Parietal lobe (tissue), 2 donors: ENCODE measurements around the gene HARS1. TPM values are rescaled to one million over a fixed set of nuclear protein-coding genes. Genes with fewer than 3 reads are reported as not detected.

Experiments used
- small RNA-seq: library from RNA; depleted of rRNA; stranded (forward); fragments of <200 nt; gene quantifications from one replicate; pipeline ENCODE3, GENCODE V24; 2014; ENCODE audit warnings: low replicate concordance
- total RNA-seq: library from RNA; depleted of rRNA; stranded (reverse); fragments of >200 nt; gene quantifications from one replicate; pipeline ENCODE4 v1.2.3, GENCODE V29; 2014

HARS1 gene
- total RNA-seq, result 89.5 TPM

GRCh38 chr5:140690941-140691924, at the start of gene HARS1, which contains the start of gene HARS2:
HARS1 (minus strand) TSS chr5:140691370; CDS start chr5:140691304, 66 bp downstream.
HARS2 (plus strand) TSS chr5:140691455; CDS start chr5:140691649, 194 bp downstream.

GRCh38 chr5:140700177-140701144, 9.3 kb upstream of the HARS1 start, which contains the start of gene ZMAT2:
ZMAT2 (plus strand) TSS chr5:140700447; CDS start chr5:140700461, 14 bp downstream.

DNA sequence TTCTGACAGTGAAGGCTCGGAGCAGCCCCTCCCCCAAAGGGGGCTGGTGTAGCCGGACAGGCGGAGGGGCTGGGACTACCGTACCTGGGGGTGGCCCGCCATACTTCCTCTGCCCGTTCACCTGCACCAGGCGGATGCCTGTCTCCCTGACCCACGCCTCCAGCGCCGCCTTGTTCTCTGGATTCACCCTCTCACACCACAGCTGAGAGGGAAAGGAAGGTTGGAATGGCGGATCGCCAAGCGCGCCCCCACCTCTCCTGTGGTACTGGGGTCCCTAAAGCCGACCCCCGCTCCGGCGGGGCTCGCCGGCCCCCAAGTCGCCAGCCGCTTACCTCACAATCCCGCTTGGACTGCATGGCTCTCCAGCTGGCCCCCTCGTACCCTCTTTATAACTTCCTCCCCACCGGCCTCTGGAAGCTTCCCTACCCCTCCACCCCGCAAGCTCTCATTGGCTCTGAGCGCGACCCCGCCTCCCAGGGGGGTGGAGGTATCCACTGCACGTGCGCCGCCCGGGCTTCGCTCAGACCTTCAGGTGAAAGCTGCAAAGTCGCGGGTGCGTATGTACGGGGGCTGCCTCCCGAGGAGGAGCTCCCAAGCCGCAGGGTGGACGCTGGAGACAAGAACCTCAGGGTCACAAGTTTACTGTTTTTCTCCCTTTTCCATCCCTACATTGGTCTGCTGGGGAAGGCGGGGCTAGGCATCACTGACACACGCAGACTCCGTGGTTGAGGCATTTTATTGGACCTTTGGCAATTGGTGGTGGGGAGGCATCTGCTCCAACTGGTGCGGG, 17.8 kb downstream of the HARS1 start, which contains the start of gene DND1:
DND1 (minus strand) TSS at position 390 of the 790 bp plus-strand sequence; CDS start at position 356, 34 bp downstream.

GRCh38 chr5:140664359-140665119, 26.6 kb downstream of the HARS1 start, which contains the start of gene WDR55:
WDR55 (plus strand) TSS chr5:140664904; CDS start chr5:140664913, 9 bp downstream.

GRCh38 chr5:140639148-140639981, 51.8 kb downstream of the HARS1 start, which contains the start of gene TMCO6:
TMCO6 (plus strand) TSS chr5:140639451; CDS start chr5:140639528, 77 bp downstream.

GRCh38 chr5:140633021-140633471, 58.1 kb downstream of the HARS1 start, which contains the start of gene CD14:
CD14 (minus strand) TSS chr5:140633175; CDS start chr5:140633071, 104 bp downstream.

Small RNAs within 50 kb of the gene (small RNA-seq; reads per million reads assigned to genes)
- gene VTRNA1-1, result 2.4 reads per million, percentile 82 among the genes with 10 or more reads in this experiment
- not detected for gene VTRNA1-2
- not detected for gene VTRNA1-3

Other genes starting within 250 kb of the HARS1 start
- gene EIF4EBP3, start 143.7 kb downstream of the HARS1 start, total RNA-seq, result not detected
- 32.6 TPM for gene SRA1, start 133.9 kb downstream of the HARS1 start, total RNA-seq
- gene APBB3, start 126.8 kb downstream of the HARS1 start, total RNA-seq, result 61.7 TPM
- gene SLC35A4, start 126.5 kb downstream of the HARS1 start, total RNA-seq, result 8.5 TPM
- gene CD14, start 58.2 kb downstream of the HARS1 start, total RNA-seq, result 3.8 TPM
- 18.2 TPM for gene TMCO6, start 51.9 kb downstream of the HARS1 start, total RNA-seq
- gene NDUFA2, start 43.7 kb downstream of the HARS1 start, total RNA-seq, result 24.4 TPM
- gene IK, start 43.5 kb downstream of the HARS1 start, total RNA-seq, result 94.2 TPM
- gene WDR55, start 26.5 kb downstream of the HARS1 start, total RNA-seq, result 16.0 TPM
- 1.3 TPM for gene DND1, start 17.8 kb downstream of the HARS1 start, total RNA-seq
- 47.9 TPM for gene HARS2, start 85 bp upstream of the HARS1 start, total RNA-seq
- gene ZMAT2, start 9.1 kb upstream of the HARS1 start, total RNA-seq, result 41.9 TPM
- gene PCDHA1, start 94.8 kb upstream of the HARS1 start, total RNA-seq, result 9.1 TPM
- gene PCDHA2, start 103.5 kb upstream of the HARS1 start, total RNA-seq, result 20.3 TPM
- gene PCDHA3, start 109.7 kb upstream of the HARS1 start, total RNA-seq, result 32.6 TPM
- gene PCDHA4, start 115.7 kb upstream of the HARS1 start, total RNA-seq, result 29.7 TPM
- 23.2 TPM for gene PCDHA5, start 130.2 kb upstream of the HARS1 start, total RNA-seq
- gene PCDHA6, start 136.6 kb upstream of the HARS1 start, total RNA-seq, result 46.3 TPM
- 47.0 TPM for gene PCDHA7, start 142.9 kb upstream of the HARS1 start, total RNA-seq
- 25.7 TPM for gene PCDHA8, start 149.8 kb upstream of the HARS1 start, total RNA-seq
- gene PCDHA9, start 157.0 kb upstream of the HARS1 start, total RNA-seq, result 42.6 TPM
- 42.3 TPM for gene PCDHA10, start 164.5 kb upstream of the HARS1 start, total RNA-seq
- gene PCDHA11, start 177.6 kb upstream of the HARS1 start, total RNA-seq, result 80.4 TPM
- gene PCDHA12, start 183.9 kb upstream of the HARS1 start, total RNA-seq, result 40.4 TPM
- 42.3 TPM for gene PCDHA13, start 190.8 kb upstream of the HARS1 start, total RNA-seq
- gene PCDHAC1, start 234.9 kb upstream of the HARS1 start, total RNA-seq, result 66.4 TPM